T-helper 1 cell (primary cell): Measurements from ENCODE around the gene COL25A1.

Source experiments
- DNase-seq, 5 donors: peaks; one replicate each; pipeline ENCODE4 v3.0.0-alpha.2; 2012 to 2020

COL25A1 gene

GRCh38 chr4:109214622-109215301 is 87.7 kb downstream of the COL25A1 start:
- DNase-seq, result no peak

- DNase-seq, result no peak
These were observed 89.4 kb downstream of the COL25A1 start for GRCh38 chr4:109213056-109213455.

GRCh38 chr4:109211671-109212070 is 90.8 kb downstream of the COL25A1 start:
- DNase-seq, result no peak

GRCh38 chr4:109209647-109210046 is 92.8 kb downstream of the COL25A1 start:
- no peak for DNase-seq

DNA sequence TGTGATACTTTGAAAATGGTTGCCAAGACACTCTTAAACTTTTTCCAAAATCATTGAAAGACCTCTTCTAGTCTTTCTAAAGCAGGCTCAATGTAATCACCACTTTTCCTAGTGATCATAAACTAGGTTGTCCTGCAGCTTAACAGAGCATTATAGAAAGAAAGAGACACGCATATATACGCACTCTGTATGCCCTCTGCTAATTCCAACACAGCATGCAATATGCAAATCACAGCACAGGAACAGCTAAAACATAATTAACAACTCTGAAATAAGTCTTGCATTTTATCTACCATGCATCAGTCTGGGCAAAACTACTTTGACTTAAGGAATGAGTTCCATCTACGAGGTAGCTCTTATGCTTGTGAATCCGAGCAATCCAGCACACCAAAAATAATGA is 94.6 kb downstream of the COL25A1 start:
- no peak for DNase-seq

DNA sequence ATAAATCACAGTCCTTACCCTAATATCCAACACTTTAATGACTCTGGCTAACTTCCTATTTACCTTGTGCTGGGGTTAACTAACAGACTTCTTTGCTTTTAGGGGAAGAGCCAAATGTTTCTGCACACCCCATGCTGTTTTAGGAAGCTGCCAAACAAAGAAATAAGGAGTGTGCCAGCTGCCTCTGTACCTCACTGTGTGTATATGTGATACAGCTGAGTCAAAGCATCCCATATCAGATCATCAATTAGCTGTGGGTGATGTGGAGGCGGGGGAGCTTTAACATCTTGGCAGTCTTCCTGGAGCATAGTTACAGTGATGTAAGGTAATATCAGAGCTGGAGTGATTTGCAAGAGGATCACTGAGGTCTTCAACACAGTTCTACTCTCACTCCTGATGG is 95.4 kb downstream of the COL25A1 start:
- no peak for DNase-seq

DNA sequence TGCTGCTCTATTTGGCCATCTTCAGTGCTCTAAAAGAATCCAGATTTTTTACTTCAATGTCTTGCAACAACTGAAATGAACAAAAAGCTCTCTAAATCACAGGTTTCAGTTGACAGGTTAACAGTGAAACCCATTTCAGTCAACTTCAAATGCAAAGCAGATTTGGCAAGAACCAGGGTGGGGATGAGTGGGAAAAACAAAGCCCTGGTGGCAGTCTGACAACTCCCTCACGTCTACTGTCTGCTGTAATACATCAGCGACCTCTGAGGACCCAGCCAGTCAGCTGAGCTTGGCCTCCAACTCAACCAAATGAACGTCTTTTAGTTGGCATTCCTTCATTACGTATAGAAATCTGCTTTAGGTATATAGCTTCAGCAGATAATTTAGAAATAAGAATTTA is 95.8 kb downstream of the COL25A1 start:
- no peak for DNase-seq

- DNase-seq, result no peak
These were observed 97.3 kb downstream of the COL25A1 start for GRCh38 chr4:109205186-109205585.

DNA sequence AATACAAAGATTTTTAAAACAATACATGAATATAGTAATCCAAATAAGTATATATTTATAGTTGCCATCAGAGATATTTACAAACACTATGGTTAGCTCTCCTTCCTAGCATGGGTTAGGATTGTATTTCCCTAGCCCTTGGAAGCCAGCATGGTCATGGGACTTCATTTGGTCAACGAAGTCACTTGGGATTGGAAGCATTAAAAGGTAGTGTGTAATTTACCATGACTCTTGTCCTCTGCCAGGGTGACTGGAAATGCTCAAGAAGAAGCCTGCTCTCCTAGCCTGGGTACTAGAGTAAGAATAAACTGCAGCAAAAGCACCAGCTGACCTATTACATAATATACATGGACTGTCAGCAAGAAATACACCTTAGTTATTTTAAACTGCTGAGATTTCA is 102.9 kb downstream of the COL25A1 start:
- DNase-seq, result no peak

DNA sequence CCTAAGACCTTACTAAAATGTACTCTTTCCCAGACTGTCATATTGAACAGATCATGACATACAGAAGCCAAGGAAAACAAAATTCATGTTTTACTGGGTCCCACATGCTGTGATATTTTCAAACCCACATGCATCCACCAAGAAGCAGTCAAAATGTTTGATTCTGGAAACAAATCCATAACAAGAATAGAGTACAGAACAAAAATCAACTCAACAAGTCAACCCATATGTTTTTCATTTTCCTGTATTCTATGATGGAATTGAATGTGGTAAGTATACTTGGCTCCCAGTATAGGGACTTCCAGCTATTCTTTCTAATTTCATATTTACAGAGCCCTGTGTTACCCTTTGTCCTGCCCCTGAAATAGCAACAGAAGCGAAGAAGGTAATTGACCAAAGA is 106.8 kb downstream of the COL25A1 start:
- no peak for DNase-seq

GRCh38 chr4:109191216-109191615 is 111.2 kb downstream of the COL25A1 start:
- DNase-seq, result no peak

DNA sequence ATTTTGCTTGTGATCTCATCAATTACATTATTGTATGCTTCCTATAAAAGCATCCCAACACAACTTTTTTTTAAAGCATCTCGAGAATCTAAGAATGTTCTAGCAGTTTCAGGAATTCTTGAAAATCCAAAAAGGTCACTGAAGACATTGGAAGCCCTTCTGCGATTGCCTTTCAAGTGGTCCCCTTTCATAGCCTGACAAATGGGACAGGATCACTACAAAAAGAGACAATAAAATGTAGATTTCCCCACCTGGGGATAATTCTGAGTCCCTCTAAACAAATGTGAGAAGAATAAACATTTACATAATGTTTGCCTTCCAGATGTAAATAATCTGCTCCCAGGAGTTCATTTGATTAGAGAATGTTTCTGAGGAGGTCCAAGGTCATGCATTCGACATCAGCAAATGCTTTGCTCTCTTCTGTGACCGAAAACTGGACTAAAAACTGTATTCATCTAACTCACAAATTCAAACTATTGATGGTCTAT is 116.0 kb downstream of the COL25A1 start:
- no peak for DNase-seq

DNA sequence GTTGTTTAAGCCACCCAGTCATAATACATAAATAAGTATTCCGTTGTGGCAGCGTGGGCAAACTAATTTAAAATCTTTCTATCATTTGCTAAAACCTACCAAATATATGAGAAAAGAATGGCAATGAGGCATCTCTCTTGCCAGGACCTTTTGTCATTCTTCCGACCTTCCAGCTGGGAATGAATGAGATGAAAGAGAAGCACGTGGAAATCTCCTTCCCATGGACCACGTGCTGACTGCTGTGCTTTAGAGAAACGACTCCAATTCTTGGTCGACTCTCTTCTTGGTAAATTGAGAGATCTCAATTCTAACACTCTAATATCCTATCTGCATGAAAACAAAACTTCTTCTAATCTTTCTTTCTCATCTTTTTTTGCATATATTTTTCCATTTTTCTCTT is 116.5 kb downstream of the COL25A1 start:
- DNase-seq, result no peak

GRCh38 chr4:109185548-109185947 is 116.9 kb downstream of the COL25A1 start:
- DNase-seq, result no peak

DNA sequence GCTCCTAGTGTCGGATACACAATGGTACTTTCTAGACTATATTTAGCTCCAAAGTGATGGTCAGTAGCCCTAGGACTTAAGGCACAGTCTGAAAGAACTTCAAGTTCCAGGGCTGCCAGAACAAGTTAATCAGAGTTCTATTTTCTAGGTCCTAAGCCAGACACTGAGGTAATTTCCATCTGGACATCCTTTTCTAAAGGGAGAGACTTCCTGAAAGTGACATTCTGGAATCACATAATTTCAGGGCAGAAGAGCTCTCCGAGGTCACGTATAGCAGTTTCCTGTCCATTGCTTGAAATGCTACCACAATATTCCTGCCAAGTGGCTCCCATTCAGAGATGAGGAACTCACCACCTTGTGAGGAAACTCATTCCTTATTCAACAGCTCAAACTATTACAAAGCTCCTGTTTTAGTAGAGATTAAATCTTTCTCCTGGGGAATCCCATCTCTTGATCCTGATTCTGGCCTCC is 117.9 kb downstream of the COL25A1 start:
- DNase-seq, result no peak

GRCh38 chr4:109183931-109184490 is 118.4 kb downstream of the COL25A1 start:
- no peak for DNase-seq

DNA sequence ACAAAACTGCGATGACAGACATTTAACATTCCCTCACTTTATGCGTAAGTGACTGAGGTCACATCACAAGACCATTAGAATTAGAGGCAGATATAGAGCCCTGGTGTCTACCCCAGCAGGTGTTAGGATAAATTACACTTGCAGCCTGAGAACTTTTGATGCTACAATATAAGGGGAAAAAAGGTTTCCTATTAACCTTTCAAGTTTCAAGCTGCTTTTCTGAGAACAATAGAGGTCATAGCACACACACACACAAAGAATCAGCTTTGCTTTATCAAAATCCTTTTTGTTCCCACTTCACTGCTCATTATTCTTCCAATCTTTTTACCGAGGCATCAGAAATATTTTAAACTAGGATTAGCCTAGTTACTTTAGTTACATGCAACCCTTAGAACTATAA is 119.8 kb downstream of the COL25A1 start:
- no peak for DNase-seq

- DNase-seq, result no peak
These were observed 123.4 kb downstream of the COL25A1 start for GRCh38 chr4:109179061-109179460.

- DNase-seq, result no peak
These were observed 125.2 kb downstream of the COL25A1 start for GRCh38 chr4:109177096-109177810.

GRCh38 chr4:109174224-109174953 is 128.1 kb downstream of the COL25A1 start:
- no peak for DNase-seq

- no peak for DNase-seq
These were observed 130.2 kb downstream of the COL25A1 start for GRCh38 chr4:109172301-109172700.

DNA sequence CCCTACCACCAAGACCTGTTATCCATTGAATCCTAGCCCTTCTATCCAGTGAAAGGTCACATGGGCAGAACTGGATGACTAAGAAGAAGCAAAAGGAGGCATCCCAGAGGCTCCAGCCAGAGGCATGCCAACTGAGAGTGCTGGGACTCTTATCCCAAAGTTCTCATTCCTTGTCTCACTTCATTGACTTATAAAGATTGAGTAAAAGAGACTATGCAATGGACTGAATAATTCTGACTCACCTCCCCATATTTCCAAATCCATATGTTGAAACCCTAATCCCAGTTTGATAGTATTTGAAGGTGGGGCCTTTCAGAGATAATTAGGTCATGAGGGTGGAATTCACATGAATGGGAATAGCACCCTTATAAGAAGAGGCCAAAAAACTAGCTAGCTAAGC is 131.4 kb downstream of the COL25A1 start:
- no peak for DNase-seq

GRCh38 chr4:109169170-109169569 is 133.3 kb downstream of the COL25A1 start:
- DNase-seq, result no peak
